GM18499 (cell line): ENCODE results near the gene IFITM1.

Experiments used
- ATAC-seq: cut with Tn5 transposase; IDR thresholded peaks from one replicate; pipeline ENCODE4 v1.9.1; 2021; ENCODE audit warnings: moderate number of reproducible peaks; ENCODE audit not compliant: insufficient read depth, unreplicated experiment

Gene IFITM1

GRCh38 chr11:293271-293851, 20.5 kb upstream of the IFITM1 start:
- ATAC-seq: no peak

GRCh38 chr11:293852-294661, 19.8 kb upstream of the IFITM1 start:
- ATAC-seq: no peak

- ATAC-seq: no peak
These were observed 19.1 kb upstream of the IFITM1 start for GRCh38 chr11:294780-295179.

- ATAC-seq: no peak
These were observed 18.3 kb upstream of the IFITM1 start for GRCh38 chr11:295351-296170.

GRCh38 chr11:296171-297050, 17.4 kb upstream of the IFITM1 start:
- no peak for ATAC-seq

GRCh38 chr11:297051-297585, 16.7 kb upstream of the IFITM1 start:
- no peak for ATAC-seq

GRCh38 chr11:297586-298405, 16.0 kb upstream of the IFITM1 start:
- no peak for ATAC-seq

- no peak for ATAC-seq
These were observed 15.3 kb upstream of the IFITM1 start for GRCh38 chr11:298406-299065.

GRCh38 chr11:299081-299891, 14.6 kb upstream of the IFITM1 start, which contains the start of gene IFITM5:
Gene IFITM5 (minus strand): TSS chr11:299526. CDS start chr11:299490, 36 bp downstream.
- no peak for ATAC-seq

GRCh38 chr11:299951-300735, 13.7 kb upstream of the IFITM1 start:
- no peak for ATAC-seq

- ATAC-seq: no peak
These were observed 10.5 kb upstream of the IFITM1 start for GRCh38 chr11:303363-303762.

- ATAC-seq: no peak
These were observed 9.8 kb upstream of the IFITM1 start for GRCh38 chr11:304061-304506.

GRCh38 chr11:304915-305843, 8.7 kb upstream of the IFITM1 start:
- ATAC-seq: no peak

- ATAC-seq: no peak
These were observed 8.0 kb upstream of the IFITM1 start for GRCh38 chr11:305844-306211.

- no peak for ATAC-seq
These were observed 7.0 kb upstream of the IFITM1 start for GRCh38 chr11:306645-307371.
